Nephron progenitor cell (in vitro differentiated cells): Measurements from ENCODE around the gene RGS11.
A peak's percentile ranks its signal among the peaks of the same experiment; 100 is the strongest.

Source experiments
- DNase-seq: peaks from one replicate; pipeline ENCODE4 v3.0.0; 2021
- H3K27ac Mint-ChIP-seq: 2 replicates; pipeline ENCODE4 v1.8.0; 2021; ENCODE audit warnings: mild to moderate bottlenecking, moderate library complexity, mixed read lengths
- H3K27me3 Mint-ChIP-seq: 2 replicates; pipeline ENCODE4 v1.8.0; 2021; ENCODE audit warnings: mild to moderate bottlenecking, low read depth, mixed read lengths; ENCODE audit not compliant: poor library complexity
- H3K36me3 Mint-ChIP-seq: 2 replicates; pipeline ENCODE4 v1.8.0; 2021; ENCODE audit warnings: low read depth, mixed read lengths
- H3K4me1 Mint-ChIP-seq: 2 replicates; pipeline ENCODE4 v1.8.0; 2021; ENCODE audit warnings: mixed read lengths
- H3K4me3 Mint-ChIP-seq: 2 replicates; pipeline ENCODE4 v1.8.0; 2021; ENCODE audit warnings: mild to moderate bottlenecking, moderate library complexity, mixed read lengths
- H3K9me3 Mint-ChIP-seq: 2 replicates; pipeline ENCODE4 v1.8.0; 2021; ENCODE audit warnings: mild to moderate bottlenecking, moderate library complexity, mixed read lengths
- CTCF ChIP-seq: fragments of 200-600 bp; sonication (generic); IDR thresholded peaks from 2 replicates; pipeline ENCODE4 v1.5.0; 2021; ENCODE audit warnings: antibody characterized with exemption

Gene RGS11

GRCh38 chr16:309476-309875, 33.7 kb upstream of the RGS11 start:
- no peak for TF ChIP-seq CTCF
- no peak overlapping the region for H3K27ac Mint-ChIP-seq
- H3K36me3 Mint-ChIP-seq = peaks cover 47% of the 10 kb centered on the region
- DNase-seq = no peak
- peaks cover 16% of the 10 kb centered on the region for H3K4me1 Mint-ChIP-seq
- H3K27me3 Mint-ChIP-seq = no peaks in the 10 kb centered on the region
- H3K4me3 Mint-ChIP-seq = no peak overlapping the region
- H3K9me3 Mint-ChIP-seq = no peaks in the 10 kb centered on the region

- TF ChIP-seq CTCF = no peak
- Mint-ChIP-seq H3K27ac (no peak overlapping the region), H3K36me3 (peaks cover 50% of the 10 kb centered on the region), H3K9me3 (no peaks in the 10 kb centered on the region), H3K4me1 (peaks cover 16% of the 10 kb centered on the region), H3K27me3 (no peaks in the 10 kb centered on the region), H3K4me3 (no peak overlapping the region)
- no peak for DNase-seq
Observed at GRCh38 chr16:307691-308312, 32.1 kb upstream of the RGS11 start.

- Mint-ChIP-seq H3K27ac (peak overlapping the region; percentile 91), H3K4me3 (no peak overlapping the region), H3K36me3 (peaks cover 44% of the 10 kb centered on the region), H3K4me1 (peaks cover 16% of the 10 kb centered on the region), H3K9me3 (no peaks in the 10 kb centered on the region), H3K27me3 (no peaks in the 10 kb centered on the region)
- TF ChIP-seq CTCF = no peak
- DNase-seq = no peak
Observed at GRCh38 chr16:306911-307370, 31.2 kb upstream of the RGS11 start.

GRCh38 chr16:305916-306626, 30.3 kb upstream of the RGS11 start:
- Mint-ChIP-seq H3K27me3 (no peaks in the 10 kb centered on the region), H3K4me3 (no peak overlapping the region), H3K4me1 (peaks cover 16% of the 10 kb centered on the region), H3K27ac (peak overlapping the region; percentile 75), H3K9me3 (no peaks in the 10 kb centered on the region), H3K36me3 (peaks cover 35% of the 10 kb centered on the region)
- no peak for TF ChIP-seq CTCF
- DNase-seq = no peak

- peaks cover 16% of the 10 kb centered on the region for H3K4me1 Mint-ChIP-seq
- H3K27me3 Mint-ChIP-seq = no peaks in the 10 kb centered on the region
- H3K9me3 Mint-ChIP-seq = no peaks in the 10 kb centered on the region
- no peak for DNase-seq
- H3K36me3 Mint-ChIP-seq = peaks cover 25% of the 10 kb centered on the region
- TF ChIP-seq CTCF = no peak
- H3K27ac Mint-ChIP-seq = no peak overlapping the region
- no peak overlapping the region for H3K4me3 Mint-ChIP-seq
Observed at GRCh38 chr16:303760-304505, 28.2 kb upstream of the RGS11 start.
